Measurements from ENCODE around the gene GUF1. TPM values are rescaled to one million over a fixed set of nuclear protein-coding genes. Genes with fewer than 3 reads are reported as not detected.
"Not testable (repeated sequence)": the region's sequence is repeated elsewhere in the genome, so short reads cannot be mapped to it uniquely, and the experiment has no call there.

Gene GUF1
- total and polyA plus RNA-seq, 8 donors, result 5.3 to 10.7 (median 8.4) TPM

DNA sequence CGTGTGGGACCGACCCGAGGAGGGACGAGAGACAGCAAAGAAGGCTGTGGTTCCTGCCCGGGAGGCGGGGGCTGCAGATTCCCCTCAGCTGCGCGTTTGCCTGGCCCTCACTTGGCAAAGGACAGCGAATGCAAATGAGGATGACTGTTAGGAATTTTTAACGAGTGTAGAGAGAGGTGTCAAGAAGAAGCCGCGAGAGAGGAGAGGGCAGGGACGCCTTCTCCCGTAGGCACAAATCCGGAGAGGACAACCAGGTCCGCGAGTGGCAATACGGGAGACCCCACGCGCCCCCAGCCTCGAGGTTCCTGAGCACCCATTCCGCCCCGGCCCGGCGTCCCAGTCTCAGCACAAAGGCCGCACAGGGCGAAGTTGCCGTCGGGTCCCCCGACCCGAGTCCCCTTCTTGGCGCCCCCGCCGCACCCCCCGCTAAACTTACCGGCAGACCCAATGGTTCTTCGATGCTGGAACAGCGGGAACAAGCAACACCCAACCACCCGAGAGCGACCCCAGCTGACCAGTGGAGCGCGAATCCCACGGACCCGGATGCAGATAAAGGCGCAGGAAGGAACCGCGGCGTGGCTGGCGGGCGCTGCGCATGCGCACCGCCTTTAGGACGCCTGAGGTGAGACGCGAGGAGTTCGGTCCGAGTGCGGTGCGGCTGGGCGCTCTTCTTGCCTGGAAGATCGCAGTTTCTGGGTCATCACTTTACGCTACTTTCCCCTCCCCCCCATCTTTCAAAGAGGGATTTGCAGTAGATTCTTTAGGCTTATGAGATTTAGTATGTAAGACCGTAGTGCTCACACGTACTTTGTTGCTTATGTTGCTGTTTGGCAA, 48.0 kb downstream of the GUF1 start, which contains the start of gene GNPDA2:
TSS of gene GNPDA2 (minus strand) at position 519 of the 834 bp plus-strand sequence. CDS start 4,349 bp downstream, outside the sequence.
- Histone ChIP-seq H3K27me3 (no peaks in the 10 kb centered on the region), H3K36me3 (no peaks in the 10 kb centered on the region), H3K4me1 (peaks cover 0 to 15% (median 6%) of the 10 kb centered on the region in 3 donors), H3K4me3 (peak within 1 kb of the TSS; percentile 67 to 86 (median 75)), H3K27ac (peak within 1 kb of the TSS; percentile 35 to 73 (median 50)), H3K9me3 (no peaks in the 10 kb centered on the region)
- peak; percentile 97 to 99 (median 99) for ATAC-seq
- 0 to 1% methylated on average over 65 of the region's 65 CpGs for WGBS, 2 donors
- intact Hi-C loops (cut with DNase I), result no loop called here
- DNase-seq, result peak; percentile 87 to 97 (median 90)
- FAIRE-seq, result no peak
- TF ChIP-seq, protein P1, sequence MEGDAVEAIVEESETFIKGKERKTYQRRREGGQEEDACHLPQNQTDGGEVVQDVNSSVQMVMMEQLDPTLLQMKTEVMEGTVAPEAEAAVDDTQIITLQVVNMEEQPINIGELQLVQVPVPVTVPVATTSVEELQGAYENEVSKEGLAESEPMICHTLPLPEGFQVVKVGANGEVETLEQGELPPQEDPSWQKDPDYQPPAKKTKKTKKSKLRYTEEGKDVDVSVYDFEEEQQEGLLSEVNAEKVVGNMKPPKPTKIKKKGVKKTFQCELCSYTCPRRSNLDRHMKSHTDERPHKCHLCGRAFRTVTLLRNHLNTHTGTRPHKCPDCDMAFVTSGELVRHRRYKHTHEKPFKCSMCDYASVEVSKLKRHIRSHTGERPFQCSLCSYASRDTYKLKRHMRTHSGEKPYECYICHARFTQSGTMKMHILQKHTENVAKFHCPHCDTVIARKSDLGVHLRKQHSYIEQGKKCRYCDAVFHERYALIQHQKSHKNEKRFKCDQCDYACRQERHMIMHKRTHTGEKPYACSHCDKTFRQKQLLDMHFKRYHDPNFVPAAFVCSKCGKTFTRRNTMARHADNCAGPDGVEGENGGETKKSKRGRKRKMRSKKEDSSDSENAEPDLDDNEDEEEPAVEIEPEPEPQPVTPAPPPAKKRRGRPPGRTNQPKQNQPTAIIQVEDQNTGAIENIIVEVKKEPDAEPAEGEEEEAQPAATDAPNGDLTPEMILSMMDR (IDR thresholded peaks at IDR 0.05), result no peak

DNA sequence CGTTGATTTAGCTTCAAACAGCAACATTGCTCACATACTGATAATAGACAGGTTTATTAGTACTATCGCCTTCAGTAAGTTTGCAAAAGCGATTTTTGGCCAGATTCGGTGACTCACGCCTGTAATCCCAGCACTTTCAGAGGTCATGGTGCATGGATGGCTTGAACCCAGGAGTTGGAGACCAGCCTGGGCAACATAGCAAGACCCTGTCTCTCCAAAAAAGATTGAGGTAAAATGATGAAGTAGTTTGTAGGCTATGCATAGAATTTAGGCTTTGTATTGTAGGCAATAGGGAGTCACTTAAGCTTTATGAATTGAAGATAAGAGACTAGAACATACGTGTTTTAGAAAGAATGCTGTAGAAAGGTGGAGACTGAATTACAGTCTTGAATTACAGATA, 49.3 kb downstream of the GUF1 start:
- no peak overlapping the region for H3K27ac ChIP-seq
- TF ChIP-seq, protein P1 (IDR thresholded peaks at IDR 0.05), result no peak
- WGBS, 2 donors, result 70 to 76% methylated on average over 6 of the region's 6 CpGs
- FAIRE-seq (no peak), ATAC-seq (no peak), DNase-seq (no peak)
- H3K4me1 ChIP-seq, result peaks cover 0 to 15% (median 6%) of the 10 kb centered on the region in 3 donors
- intact Hi-C loops (cut with DNase I), result no loop called here
- H3K36me3 ChIP-seq, result no peaks in the 10 kb centered on the region
- H3K9me3 ChIP-seq, result no peaks in the 10 kb centered on the region
- H3K27me3 ChIP-seq, result no peaks in the 10 kb centered on the region
- peak overlapping the region in 1 of 4 donors; percentile 67 for H3K4me3 ChIP-seq

DNA sequence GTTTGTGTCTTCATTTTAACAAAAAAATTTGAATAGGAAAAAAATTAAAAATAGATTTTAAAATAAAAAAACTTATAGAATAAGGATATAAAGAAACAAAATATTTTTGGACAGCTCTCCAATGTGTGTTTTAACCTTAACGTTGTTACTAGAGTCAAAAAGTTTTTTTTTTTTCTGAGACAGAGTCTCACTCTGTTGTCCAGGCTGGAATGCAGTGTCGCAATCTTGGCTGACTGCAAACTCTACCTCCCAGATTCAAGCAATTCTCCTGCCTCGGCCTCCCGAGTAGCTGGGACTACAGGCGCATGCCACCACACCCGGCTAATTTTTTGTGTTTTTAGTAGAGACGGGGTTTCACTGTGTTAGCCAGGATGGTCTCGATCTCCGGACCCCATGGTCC, 50.5 kb downstream of the GUF1 start:
- ATAC-seq; FAIRE-seq; intact Hi-C loops (cut with DNase I); DNase-seq; H3K36me3 ChIP-seq; H3K4me3 ChIP-seq; H3K27ac ChIP-seq; H3K9me3 ChIP-seq; H3K27me3 ChIP-seq: not testable (repeated sequence)
- peaks cover 0 to 15% (median 6%) of the 10 kb centered on the region in 3 donors for H3K4me1 ChIP-seq
- 88 to 92% methylated on average over 9 of the region's 9 CpGs for WGBS, 2 donors

DNA sequence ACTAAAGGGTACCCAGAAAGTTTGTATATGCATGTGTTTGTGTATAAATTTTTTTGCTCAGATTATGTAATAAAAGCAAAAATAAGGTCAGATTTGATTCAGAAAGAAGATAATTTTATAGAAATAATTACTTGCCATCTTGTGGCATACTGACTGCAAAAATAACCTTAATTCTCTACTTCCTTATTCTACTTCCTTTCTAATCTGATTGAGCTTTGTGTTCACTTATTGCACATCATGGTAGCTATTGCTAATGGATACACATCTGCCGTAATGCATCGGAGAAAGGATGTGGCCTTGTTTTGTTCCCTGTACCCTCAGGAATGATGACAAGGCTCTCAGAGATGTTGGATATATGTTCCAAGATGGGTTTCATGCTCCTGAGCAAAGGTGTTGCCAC, 58.7 kb downstream of the GUF1 start:
- FAIRE-seq (no peak), DNase-seq (no peak), ATAC-seq (no peak)
- H3K4me1 ChIP-seq, result no peaks in the 10 kb centered on the region
- H3K9me3 ChIP-seq, result no peaks in the 10 kb centered on the region
- WGBS, 2 donors, result 91 to 96% methylated on average over 2 of the region's 2 CpGs
- H3K4me3 ChIP-seq, result no peak overlapping the region
- no peak overlapping the region for H3K27ac ChIP-seq
- no peaks in the 10 kb centered on the region for H3K36me3 ChIP-seq
- intact Hi-C loops (cut with DNase I), result no loop called here
- H3K27me3 ChIP-seq, result no peaks in the 10 kb centered on the region
- TF ChIP-seq, protein P1 (IDR thresholded peaks at IDR 0.05), result no peak

DNA sequence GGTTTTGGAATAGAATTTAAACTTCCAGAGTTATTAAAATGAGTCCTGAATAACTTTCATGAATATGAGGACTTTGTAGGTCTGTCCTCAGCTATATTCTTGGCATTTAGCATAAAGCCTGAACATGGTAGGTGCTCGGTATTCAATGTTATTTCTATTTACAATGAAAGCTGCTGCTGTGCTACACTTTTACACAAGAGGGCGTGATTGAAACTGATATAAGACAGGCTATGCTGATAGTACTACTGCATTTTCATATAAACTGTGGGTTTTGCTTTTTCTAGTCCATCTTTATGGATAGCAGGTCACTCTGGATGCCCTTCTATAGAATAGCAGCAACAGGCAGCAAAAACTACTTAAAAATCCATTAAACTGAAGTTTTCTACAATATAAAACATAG, 60.4 kb downstream of the GUF1 start:
- no peak overlapping the region for H3K4me3 ChIP-seq
- peak in 1 of 4 donors; percentile 35 for ATAC-seq
- TF ChIP-seq, protein P1 (IDR thresholded peaks at IDR 0.05), result no peak
- DNase-seq, result no peak
- intact Hi-C loops (cut with DNase I), result no loop called here
- no peaks in the 10 kb centered on the region for H3K36me3 ChIP-seq
- WGBS, 2 donors, result 53 to 65% methylated on average over 2 of the region's 2 CpGs
- H3K4me1 ChIP-seq, result no peaks in the 10 kb centered on the region
- no peaks in the 10 kb centered on the region for H3K27me3 ChIP-seq
- H3K27ac ChIP-seq, result no peak overlapping the region
- no peaks in the 10 kb centered on the region for H3K9me3 ChIP-seq
- FAIRE-seq, result no peak
